Activated CD8-positive, alpha-beta T cell treated with anti-CD3 and anti-CD28 coated beads, Interleukin-2, amount 10 ng/mL, durations not matched to agents 7 days and 5 days (primary cell): Measurements from ENCODE around the gene HEBP2. TPM values are rescaled to one million over a fixed set of nuclear protein-coding genes. Genes with fewer than 3 reads are reported as not detected.
"Not testable (repeated sequence)": the region's sequence is repeated elsewhere in the genome, so short reads cannot be mapped to it uniquely, and the experiment has no call there.

ENCODE experiments used
- ATAC-seq: fragments of 150-1000 bp; cut with Tn5 transposase; one replicate; pipeline ENCODE4 v1.10.0; 2021; ENCODE audit warnings: moderate library complexity
- CTCF ChIA-PET: fragments of 350-600 bp; sonication (Branson Sonifier 250); formaldehyde crosslinking; loops from one replicate; lab custom pipeline; 2021; ENCODE audit warnings: antibody characterized with exemption; lab: Charles Lee
- POLR2A ChIA-PET: fragments of 350-600 bp; sonication (Branson Sonifier 250); formaldehyde crosslinking; loops from one replicate; lab custom pipeline; 2021; ENCODE audit warnings: antibody characterized with exemption; lab: Charles Lee
- DNase-seq: peaks from one replicate; pipeline ENCODE4 v3.0.0-alpha.2; 2020
- H3K27ac Mint-ChIP-seq: one replicate; pipeline ENCODE4 v1.8.0; 2021; ENCODE audit warnings: mild to moderate bottlenecking, mixed read lengths
- H3K27me3 Mint-ChIP-seq: one replicate; pipeline ENCODE4 v1.8.0; 2021; ENCODE audit warnings: low read depth, mixed read lengths
- H3K36me3 Mint-ChIP-seq: one replicate; pipeline ENCODE4 v1.8.0; 2021; ENCODE audit warnings: low read depth, mixed read lengths
- H3K4me1 Mint-ChIP-seq: one replicate; pipeline ENCODE4 v1.8.0; 2021; ENCODE audit warnings: low read depth, mixed read lengths
- H3K4me3 Mint-ChIP-seq: one replicate; pipeline ENCODE4 v1.8.0; 2021; ENCODE audit warnings: mild to moderate bottlenecking, mixed read lengths
- H3K9me3 Mint-ChIP-seq: one replicate; pipeline ENCODE4 v1.8.0; 2022; ENCODE audit warnings: mixed read lengths; ENCODE audit not compliant: insufficient read depth
- total RNA-seq, 2 experiments: library from RNA; stranded (reverse); gene quantifications; one replicate each; pipeline ENCODE4 v1.2.3, GENCODE V29; 2021

The HEBP2 gene
- 10 to 100 TPM; 40.8 to 43.5 TPM for total RNA-seq

DNA sequence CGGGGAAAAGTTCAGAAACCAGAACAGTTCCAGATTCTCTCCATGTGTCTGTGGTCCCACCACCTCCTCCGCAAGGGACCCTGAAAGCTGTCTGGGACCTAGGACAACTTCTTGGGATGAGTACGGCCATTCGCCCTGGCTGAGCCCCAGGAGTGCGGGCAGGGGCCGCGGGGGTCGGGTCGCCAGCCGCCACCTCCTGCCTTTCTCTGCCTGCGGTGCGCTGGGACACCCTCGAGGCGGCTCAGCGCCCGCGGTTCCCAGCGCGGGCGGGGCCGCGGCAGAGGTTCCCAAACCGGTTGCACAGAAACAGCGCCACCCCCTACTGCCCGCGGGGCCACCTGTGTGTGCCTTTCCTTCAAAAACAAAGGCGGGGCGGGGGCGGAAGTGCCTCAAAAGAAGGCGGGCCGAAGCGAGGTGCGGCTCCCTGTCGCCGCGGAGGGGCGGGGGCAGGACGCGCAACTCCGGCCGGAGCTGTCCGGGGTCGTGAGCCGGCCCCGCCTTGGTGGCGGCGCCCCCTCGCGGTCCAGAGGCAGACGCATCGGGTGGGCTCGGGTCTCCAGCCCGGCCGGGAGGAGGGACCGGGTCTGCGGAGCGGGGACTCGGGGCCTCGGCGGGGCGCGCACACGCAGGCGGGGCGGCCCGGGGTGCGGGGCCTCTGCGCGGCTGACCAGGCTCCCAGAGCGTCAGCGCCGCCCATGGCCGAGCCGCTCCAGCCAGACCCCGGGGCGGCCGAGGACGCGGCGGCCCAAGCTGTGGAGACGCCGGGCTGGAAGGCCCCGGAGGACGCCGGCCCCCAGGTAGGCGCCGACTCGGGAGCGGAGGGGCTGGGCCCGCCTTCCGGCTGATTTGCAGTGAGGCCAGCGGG is at the start of gene HEBP2:
HEBP2 (plus strand) TSS at position 423 of the 865 bp plus-strand sequence; CDS start at position 696, 273 bp downstream.
- peaks cover 8% of the 10 kb centered on the region for H3K27me3 Mint-ChIP-seq
- peaks cover 30% of the 10 kb centered on the region for H3K36me3 Mint-ChIP-seq
- peaks cover 21% of the 10 kb centered on the region for H3K4me1 Mint-ChIP-seq
- ChIA-PET POLR2A (interaction anchor here (0.6 to 1.2 kb wide), 6 partner anchors 10 to 394 kb away, joined by 3 to 5 read pairs (median 3); partner anchors contain the start of gene PERP), CTCF (interaction anchor here (1.1 to 3.0 kb wide), 9 partner anchors 8 to 289 kb away, joined by 3 to 11 read pairs (median 4); no protein-coding TSS in a partner anchor)
- ATAC-seq: peak; percentile 95
- DNase-seq: peak; percentile 97
- no peaks in the 10 kb centered on the region for H3K9me3 Mint-ChIP-seq
- H3K27ac Mint-ChIP-seq: peak within 1 kb of the TSS; percentile 79
- H3K4me3 Mint-ChIP-seq: peak within 1 kb of the TSS; percentile 84

DNA sequence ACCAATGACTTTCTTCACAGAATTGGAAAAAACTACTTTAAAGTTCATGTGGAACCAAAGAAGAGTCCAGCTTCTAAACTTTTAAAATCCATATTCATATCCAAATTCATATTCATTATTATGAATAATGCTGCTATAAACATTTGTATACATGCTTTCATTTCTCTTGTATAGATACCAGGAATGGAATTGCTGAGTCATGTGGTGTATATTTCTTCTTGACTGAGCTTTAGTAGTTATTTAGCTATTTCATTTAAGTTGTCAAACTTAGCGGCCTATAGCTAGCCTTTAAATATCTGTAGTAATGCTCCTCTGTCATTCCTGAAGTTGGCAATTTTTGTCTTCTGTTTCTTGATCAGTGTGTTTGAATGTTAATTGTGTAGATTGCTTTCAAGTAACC is 46.1 kb upstream of the HEBP2 start:
- Mint-ChIP-seq H3K9me3 (no peaks in the 10 kb centered on the region), H3K27ac (no peak overlapping the region), H3K27me3 (peaks cover 8% of the 10 kb centered on the region), H3K36me3 (no peaks in the 10 kb centered on the region), H3K4me1 (no peaks in the 10 kb centered on the region), H3K4me3 (no peak overlapping the region)
- DNase-seq (no peak), ATAC-seq (no peak)
- POLR2A ChIA-PET: no interaction called here
- CTCF ChIA-PET: no interaction called here

DNA sequence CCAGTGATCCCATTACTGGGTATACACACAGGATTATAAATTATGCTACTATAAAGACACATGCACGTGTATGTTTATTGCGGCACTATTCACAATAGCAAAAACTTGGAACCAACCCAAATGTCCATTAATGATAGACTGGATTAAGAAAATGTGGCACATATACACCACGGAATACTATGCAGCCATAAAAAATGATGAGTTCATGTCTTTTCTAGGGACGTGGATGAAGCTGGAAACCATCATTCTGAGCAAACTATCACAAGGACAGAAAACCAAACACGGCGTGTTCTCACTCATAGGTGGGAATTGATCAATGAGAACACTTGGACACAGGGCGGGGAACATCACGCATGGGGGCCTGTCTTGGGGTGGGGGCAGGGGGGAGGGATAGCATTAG is 35.3 kb upstream of the HEBP2 start:
- H3K27me3 Mint-ChIP-seq: peaks cover 19% of the 10 kb centered on the region
- H3K4me1 Mint-ChIP-seq, ATAC-seq, H3K36me3 Mint-ChIP-seq, H3K9me3 Mint-ChIP-seq, DNase-seq, H3K27ac Mint-ChIP-seq, H3K4me3 Mint-ChIP-seq, POLR2A ChIA-PET, CTCF ChIA-PET: not testable (repeated sequence)

DNA sequence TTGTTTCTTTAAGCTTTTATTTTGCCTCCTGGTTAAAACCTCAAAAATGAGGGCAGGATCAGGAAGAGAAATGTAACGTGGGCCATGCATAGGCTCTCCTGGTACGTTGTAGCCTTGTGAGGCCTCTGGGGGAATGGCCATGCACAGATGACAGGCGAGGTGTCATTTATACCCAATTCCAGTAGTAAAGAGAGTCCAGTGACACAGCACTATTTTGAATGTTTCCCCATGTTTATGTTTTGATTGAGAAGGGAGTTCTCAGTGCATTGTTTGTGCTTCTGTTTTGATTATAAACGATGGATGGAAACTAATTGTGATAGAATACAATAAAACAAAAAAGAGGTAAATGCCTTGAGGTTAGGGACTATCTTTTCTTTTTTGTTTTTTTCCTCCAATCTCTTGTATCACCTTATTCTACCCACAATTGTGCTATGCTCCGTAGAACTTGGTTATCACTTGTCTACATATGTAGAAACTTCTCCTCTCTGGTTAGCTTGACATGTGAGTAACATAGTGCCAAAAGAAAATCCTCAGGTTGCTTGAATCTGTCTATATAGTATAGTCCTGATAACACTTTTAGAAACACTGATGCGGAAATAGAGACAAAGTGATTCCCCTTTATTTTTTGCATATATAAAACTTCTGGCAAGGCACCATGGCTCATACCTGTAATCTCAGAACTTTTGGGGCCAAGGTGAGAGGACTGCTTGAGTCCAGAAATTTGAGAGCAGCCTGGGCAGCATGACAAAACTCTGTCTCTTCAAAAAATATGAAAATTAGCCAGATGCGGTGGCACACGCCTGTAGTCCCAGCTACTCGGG is 33.2 kb upstream of the HEBP2 start:
- no peaks in the 10 kb centered on the region for H3K36me3 Mint-ChIP-seq
- H3K27ac Mint-ChIP-seq: no peak overlapping the region
- ChIA-PET CTCF (no interaction called here), POLR2A (interaction anchor here (0.6 kb wide), 1 partner anchor 34 kb away, joined by 3 read pairs; no protein-coding TSS in a partner anchor)
- peaks cover 10% of the 10 kb centered on the region for H3K27me3 Mint-ChIP-seq
- no peak overlapping the region for H3K4me3 Mint-ChIP-seq
- DNase-seq (no peak), ATAC-seq (no peak)
- no peaks in the 10 kb centered on the region for H3K4me1 Mint-ChIP-seq
- H3K9me3 Mint-ChIP-seq: no peaks in the 10 kb centered on the region

DNA sequence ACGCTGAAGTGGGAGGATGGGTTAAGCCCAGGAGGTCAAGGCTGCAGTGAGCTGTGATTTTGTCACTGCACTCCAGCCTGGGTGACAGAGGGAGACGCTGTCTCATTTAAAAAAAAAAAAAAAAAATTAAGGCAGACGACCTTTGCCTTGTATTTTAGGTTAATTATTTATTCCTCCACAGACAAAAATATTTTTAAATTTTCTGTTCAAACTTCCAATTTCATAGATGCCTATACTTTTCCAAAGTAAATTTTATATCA is 32.6 kb upstream of the HEBP2 start:
- Mint-ChIP-seq H3K9me3 (no peaks in the 10 kb centered on the region), H3K27me3 (peaks cover 10% of the 10 kb centered on the region), H3K4me3 (no peak overlapping the region), H3K36me3 (no peaks in the 10 kb centered on the region), H3K4me1 (no peaks in the 10 kb centered on the region), H3K27ac (no peak overlapping the region)
- no peak for DNase-seq
- ATAC-seq: no peak
- ChIA-PET POLR2A (no interaction called here), CTCF (no interaction called here)

- DNase-seq (no peak), ATAC-seq (no peak)
- Mint-ChIP-seq H3K9me3 (no peaks in the 10 kb centered on the region), H3K4me3 (no peak overlapping the region), H3K4me1 (no peaks in the 10 kb centered on the region), H3K36me3 (no peaks in the 10 kb centered on the region), H3K27ac (no peak overlapping the region), H3K27me3 (peaks cover 10% of the 10 kb centered on the region)
- ChIA-PET POLR2A (no interaction called here), CTCF (interaction anchor here (1.1 to 1.4 kb wide), 2 partner anchors 36 to 137 kb away, joined by 3 to 5 read pairs; no protein-coding TSS in a partner anchor)
These were observed 32.3 kb upstream of the HEBP2 start for GRCh38 chr6:138371720-138372119.

DNA sequence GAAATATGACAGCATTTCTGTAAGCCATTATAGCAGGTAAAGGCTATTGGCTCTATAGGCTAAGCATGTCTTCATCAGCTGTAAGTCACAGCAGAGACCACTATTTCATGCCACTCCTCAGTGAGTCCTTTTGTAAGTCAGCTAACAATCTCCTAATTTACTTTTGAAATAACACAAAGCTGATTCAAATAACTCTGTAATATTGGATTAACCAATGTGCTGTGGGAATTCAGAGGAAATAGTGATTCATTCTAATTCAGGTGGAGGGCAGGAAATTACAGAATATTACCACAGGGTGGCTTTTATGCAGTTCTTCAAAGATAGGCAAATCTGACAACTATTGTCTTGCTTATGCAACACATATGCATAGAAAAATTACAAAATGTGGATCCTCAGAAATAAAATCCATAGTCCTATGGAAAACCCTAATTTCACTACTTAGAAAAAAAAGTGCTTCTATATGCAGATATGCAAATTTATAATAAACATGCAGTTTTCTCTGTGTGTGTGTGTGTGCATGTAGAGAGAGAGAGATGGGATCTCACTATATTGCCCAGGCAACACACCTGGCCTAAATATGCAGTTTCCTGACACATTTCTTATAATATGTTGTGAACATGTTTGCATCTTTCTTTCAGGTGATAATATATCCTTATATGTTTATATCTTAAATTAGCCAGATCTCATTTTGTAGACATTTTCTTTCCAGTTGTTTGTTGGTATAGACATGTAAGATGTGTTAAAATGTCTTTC is 31.1 kb upstream of the HEBP2 start:
- H3K4me1 Mint-ChIP-seq: no peaks in the 10 kb centered on the region
- peaks cover 7% of the 10 kb centered on the region for H3K27me3 Mint-ChIP-seq
- H3K27ac Mint-ChIP-seq: no peak overlapping the region
- POLR2A ChIA-PET: no interaction called here
- no peaks in the 10 kb centered on the region for H3K9me3 Mint-ChIP-seq
- no peak overlapping the region for H3K4me3 Mint-ChIP-seq
- CTCF ChIA-PET: interaction anchor here (1.1 to 1.4 kb wide), 2 partner anchors 35 to 136 kb away, joined by 3 to 5 read pairs; no protein-coding TSS in a partner anchor
- H3K36me3 Mint-ChIP-seq: no peaks in the 10 kb centered on the region
- no peak for ATAC-seq
- no peak for DNase-seq

- ChIA-PET POLR2A (no interaction called here), CTCF (no interaction called here)
- Mint-ChIP-seq H3K36me3 (no peaks in the 10 kb centered on the region), H3K4me3 (no peak overlapping the region), H3K4me1 (no peaks in the 10 kb centered on the region), H3K27ac (no peak overlapping the region), H3K9me3 (no peaks in the 10 kb centered on the region), H3K27me3 (peaks cover 7% of the 10 kb centered on the region)
- ATAC-seq: no peak
- DNase-seq: no peak
These were observed 29.8 kb upstream of the HEBP2 start for GRCh38 chr6:138374230-138374629.

DNA sequence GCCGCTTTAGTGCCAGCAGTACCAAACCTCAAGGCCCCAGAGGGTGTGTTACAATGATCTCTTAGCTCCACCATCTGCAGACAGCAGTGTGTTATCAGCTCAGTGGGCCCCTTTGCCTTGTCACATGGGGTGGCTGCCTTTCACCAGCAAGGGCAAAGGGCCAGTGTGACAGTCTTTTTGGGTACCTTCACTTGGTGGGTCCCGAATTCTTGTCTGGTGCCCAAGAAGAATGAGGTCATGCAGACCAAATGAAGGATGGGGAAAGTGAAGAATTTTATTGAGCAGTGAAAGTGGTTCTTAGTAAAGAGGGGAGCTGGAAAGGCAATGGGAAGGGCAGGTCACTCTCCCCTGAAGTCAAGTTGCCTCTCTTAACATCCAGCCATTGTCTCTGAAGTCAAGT is 29.2 kb upstream of the HEBP2 start:
- no peaks in the 10 kb centered on the region for H3K9me3 Mint-ChIP-seq
- H3K36me3 Mint-ChIP-seq: no peaks in the 10 kb centered on the region
- ChIA-PET CTCF (no interaction called here), POLR2A (no interaction called here)
- no peaks in the 10 kb centered on the region for H3K4me1 Mint-ChIP-seq
- H3K27me3 Mint-ChIP-seq: peaks cover 6% of the 10 kb centered on the region
- ATAC-seq (no peak), DNase-seq (no peak)
- no peak overlapping the region for H3K4me3 Mint-ChIP-seq
- no peak overlapping the region for H3K27ac Mint-ChIP-seq

- no peaks in the 10 kb centered on the region for H3K9me3 Mint-ChIP-seq
- H3K36me3 Mint-ChIP-seq: no peaks in the 10 kb centered on the region
- H3K4me3 Mint-ChIP-seq: no peak overlapping the region
- POLR2A ChIA-PET: no interaction called here
- no peak overlapping the region for H3K27ac Mint-ChIP-seq
- no peak for ATAC-seq
- no peak for DNase-seq
- H3K4me1 Mint-ChIP-seq: no peaks in the 10 kb centered on the region
- CTCF ChIA-PET: no interaction called here
- H3K27me3 Mint-ChIP-seq: peaks cover 2% of the 10 kb centered on the region
These were observed 27.0 kb upstream of the HEBP2 start for GRCh38 chr6:138377042-138377441.

DNA sequence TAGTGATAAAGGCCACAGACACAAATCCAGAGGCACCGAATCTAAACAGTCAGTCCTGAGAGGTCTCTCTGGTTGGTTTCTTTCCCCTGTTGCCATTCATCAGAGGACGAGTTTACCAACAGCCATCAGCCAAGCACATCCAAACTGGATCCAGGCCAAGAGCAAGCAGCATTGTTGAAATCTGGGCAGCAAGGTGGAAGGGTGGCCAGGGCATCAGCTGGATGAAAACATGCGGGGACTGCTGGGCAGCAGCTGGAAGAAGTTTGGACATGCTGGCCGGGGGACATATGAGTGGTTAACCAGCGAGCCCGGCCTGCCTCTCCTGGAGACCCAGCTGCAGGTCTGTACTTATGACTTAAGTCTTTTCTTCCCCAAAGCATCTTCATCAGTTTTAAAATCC is 26.2 kb upstream of the HEBP2 start, which contains the start of gene SMIM28:
SMIM28 (plus strand) TSS at position 62 of the 400 bp plus-strand sequence; CDS start at position 230, 168 bp downstream.
- ChIA-PET POLR2A (no interaction called here), CTCF (no interaction called here)
- Mint-ChIP-seq H3K9me3 (no peaks in the 10 kb centered on the region), H3K27me3 (peaks cover 2% of the 10 kb centered on the region), H3K27ac (no peak within 1 kb of the TSS), H3K4me1 (no peaks in the 10 kb centered on the region), H3K36me3 (no peaks in the 10 kb centered on the region), H3K4me3 (no peak within 1 kb of the TSS)
- no peak for DNase-seq
- ATAC-seq: no peak
